ENCODE results near the gene RICTOR.

DNA sequence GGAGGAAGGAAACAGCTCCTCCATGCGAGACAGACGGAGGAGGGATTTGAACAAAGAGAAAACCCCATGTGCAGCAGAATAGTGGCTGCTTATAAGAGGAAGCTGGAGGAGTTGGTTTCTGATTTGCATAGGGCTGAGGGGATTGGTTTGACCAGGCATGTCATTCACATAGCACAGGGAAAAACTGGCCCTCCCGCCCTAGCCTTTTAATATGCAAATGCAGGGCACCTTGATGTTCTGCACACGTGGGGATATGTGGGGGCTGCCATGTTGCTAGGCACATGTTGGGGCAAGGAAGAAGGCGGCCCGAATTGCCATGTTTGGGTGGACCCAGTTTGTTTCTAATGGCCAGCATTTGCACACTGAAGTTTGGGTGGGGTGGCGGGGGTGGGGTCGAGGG is 186.2 kb downstream of the RICTOR start:
- TF ChIP-seq, protein P1, sequence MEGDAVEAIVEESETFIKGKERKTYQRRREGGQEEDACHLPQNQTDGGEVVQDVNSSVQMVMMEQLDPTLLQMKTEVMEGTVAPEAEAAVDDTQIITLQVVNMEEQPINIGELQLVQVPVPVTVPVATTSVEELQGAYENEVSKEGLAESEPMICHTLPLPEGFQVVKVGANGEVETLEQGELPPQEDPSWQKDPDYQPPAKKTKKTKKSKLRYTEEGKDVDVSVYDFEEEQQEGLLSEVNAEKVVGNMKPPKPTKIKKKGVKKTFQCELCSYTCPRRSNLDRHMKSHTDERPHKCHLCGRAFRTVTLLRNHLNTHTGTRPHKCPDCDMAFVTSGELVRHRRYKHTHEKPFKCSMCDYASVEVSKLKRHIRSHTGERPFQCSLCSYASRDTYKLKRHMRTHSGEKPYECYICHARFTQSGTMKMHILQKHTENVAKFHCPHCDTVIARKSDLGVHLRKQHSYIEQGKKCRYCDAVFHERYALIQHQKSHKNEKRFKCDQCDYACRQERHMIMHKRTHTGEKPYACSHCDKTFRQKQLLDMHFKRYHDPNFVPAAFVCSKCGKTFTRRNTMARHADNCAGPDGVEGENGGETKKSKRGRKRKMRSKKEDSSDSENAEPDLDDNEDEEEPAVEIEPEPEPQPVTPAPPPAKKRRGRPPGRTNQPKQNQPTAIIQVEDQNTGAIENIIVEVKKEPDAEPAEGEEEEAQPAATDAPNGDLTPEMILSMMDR (conservative IDR thresholded peaks at IDR 0.05 in 1 of 2, IDR thresholded peaks at IDR 0.05 in 1 of 2; ENCODE audit: low read depth in 1 of 2, low read length in 2 of 2) = no peak
- no peak for TF ChIP-seq EZH2 (IDR thresholded peaks at IDR 0.05; ENCODE audit: low read length, missing control alignments)
